Activated CD8-positive, alpha-beta memory T cell treated with anti-CD3 and anti-CD28 coated beads, Interleukin-2, amount 50 U/mL, for 1 hour (primary cell): ENCODE data around the gene ECSCR.
A peak's percentile ranks its signal among the peaks of the same experiment; 100 is the strongest.

ENCODE experiments used
- DNase-seq: peaks from one replicate; pipeline ENCODE4 v3.0.0-alpha.2; 2020; ENCODE audit errors: extremely low read depth

ECSCR gene

DNA sequence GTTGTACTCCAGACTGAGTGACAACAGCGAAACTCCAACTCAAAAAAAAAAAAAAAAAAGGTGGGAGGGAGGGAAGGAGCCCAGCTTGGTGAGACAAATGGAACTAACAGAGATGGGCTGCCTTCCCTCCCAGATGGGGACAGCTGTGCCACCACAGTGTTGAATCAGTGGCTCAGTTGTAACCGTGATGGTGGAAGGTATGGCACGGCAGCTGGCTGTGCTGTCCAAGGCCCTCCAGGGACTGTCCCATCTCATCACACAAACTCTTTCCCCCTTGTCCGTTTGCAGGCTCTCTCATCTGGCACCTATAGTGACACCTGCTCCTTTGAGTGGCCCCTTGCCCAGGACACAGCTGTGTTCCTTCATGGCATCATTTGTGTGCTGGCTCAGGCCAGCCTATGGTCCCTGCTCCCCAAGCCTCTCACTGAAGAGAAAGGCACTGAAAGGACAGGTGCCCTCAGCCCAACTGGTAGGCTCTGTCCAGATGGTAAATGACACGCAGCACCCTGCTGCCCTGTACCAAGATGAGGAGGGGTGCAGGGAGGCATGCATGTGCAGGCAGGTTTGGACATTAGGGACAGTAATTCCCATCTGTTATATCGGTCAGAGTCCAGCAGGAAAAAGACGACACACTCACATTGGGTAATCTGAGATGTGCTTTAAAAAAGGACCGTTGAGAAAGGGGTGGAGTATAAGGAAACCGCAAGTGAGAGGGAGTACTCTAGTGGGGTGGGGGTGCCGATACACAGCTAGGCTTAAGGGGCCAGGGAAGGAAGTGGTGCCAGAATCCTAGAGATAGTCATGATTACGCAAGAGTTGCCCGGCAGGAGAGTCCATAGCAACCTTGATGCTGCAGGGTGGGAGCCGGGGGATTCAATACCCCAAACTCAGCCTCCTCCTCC is 12.6 kb upstream of the ECSCR start:
- no peak for DNase-seq

DNA sequence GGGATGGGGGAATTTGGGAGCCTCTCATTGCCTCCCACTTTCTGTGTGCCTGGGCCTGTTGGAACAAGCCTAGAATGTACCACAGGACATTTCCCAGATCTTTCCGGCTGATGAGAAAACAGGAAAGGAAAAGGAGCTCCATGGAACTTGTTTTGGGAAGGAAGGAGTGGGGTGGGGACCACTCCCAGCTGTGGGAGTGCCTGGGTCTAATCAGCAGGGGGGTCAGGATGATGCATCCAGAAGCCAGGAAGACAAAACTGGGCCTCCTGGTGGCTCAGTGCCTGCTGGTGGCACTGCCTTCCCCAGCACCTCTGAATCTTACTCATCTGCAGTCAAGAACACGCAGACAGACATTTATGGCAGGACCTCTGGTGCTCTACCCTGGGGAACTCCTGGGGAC is 11.0 kb upstream of the ECSCR start:
- no peak for DNase-seq

DNA sequence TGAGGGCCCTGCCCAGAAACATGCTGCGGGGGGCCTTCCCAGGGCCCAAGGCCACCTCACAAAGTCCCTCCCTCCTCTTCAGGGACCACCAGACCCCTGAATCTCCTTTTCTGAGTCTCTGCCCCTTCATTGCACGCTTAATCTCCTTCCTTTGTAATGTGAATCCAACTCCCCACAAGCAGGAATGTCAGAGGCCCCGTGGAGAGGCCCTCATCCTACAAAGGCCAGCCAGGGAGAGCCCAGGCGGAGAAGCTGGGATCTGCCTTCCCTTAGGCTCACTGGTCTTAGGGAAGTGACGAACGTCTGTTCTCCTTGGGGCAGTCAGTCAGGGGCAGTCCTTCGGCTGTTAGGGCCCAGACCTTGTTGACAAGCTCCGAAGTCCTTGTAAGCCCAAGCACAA is 10.6 kb upstream of the ECSCR start:
- DNase-seq: no peak

DNA sequence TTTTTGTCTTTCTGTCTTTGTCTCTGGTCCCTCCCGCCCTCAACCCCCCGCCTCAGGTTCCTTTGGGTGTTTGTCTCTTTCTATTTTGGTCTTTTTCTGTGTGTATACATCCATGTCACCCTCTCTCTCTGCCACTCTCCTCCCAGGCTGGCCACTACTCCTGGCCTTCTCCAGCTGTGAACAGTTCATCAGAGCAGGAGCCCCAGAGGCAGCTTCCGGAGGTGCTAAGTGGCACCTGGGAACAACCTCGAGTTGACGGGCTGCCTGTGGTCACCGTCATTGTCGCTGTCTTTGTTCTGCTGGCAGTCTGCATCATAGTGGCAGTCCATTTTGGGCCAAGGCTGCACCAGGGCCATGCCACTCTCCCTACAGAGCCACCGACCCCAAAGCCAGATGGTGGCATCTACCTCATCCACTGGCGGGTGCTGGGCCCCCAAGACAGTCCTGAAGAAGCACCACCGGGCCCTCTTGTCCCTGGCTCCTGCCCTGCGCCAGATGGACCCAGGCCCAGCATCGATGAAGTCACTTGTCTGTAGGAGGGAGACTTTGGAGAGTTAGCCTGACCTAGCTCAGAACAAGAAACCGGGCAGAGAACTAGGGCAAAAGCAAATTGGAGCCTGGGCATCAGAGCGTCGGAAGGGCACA is 10.0 kb upstream of the ECSCR start:
- DNase-seq: no peak

DNA sequence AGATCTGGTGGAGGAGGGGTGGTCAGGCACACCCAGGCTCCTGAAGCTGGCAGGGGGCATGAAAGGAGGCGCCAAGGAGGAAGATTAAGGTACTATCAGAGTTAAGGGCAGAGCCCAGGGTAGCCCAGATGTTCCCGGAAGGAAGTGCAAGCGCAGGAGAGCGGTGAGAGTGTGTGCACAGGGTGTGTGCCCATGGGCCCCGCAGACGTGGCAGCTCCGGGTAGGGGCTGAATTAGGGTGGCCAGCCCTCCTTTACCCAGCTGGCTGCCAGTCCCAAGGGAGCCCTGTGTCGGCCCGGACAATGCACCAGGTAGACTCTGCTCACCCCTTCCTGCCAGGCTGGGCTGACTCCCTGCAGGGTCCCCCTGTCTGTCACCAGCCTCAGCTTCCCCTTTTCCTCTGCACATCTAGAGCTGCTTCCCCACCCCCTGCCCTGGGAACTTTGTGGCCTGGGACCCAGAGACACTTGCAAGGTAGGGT is 8.3 kb upstream of the ECSCR start, which contains the start of gene SMIM33:
Gene SMIM33 (plus strand): TSS at position 184 of the 480 bp plus-strand sequence. CDS start 118 bp downstream, at position 302.
- DNase-seq: no peak

DNA sequence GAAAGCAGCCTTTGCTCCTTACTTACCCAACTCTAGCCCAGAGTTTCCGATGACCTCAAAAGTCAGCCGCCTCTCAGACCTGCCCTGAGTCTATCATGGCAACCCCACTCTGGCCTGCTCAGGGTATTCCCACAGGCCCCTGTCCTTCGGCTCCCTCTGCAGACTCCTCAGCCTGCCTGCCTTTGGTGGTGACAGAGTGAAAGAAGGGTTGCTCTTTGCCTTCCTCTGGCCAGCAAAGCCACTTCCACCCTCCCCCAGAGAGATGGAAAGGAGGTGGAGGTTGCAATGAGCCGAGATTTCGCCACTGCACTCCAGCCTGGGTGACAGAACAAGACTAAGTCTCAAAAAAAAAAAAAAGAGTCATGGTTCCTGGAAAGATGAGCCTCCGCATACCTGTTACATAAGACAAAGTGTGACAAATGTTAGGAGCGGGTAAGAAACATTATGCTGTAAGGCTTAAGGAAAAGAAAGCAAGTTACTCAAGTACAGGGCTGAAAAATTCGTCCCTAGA is 5.9 kb upstream of the ECSCR start:
- no peak for DNase-seq

DNA sequence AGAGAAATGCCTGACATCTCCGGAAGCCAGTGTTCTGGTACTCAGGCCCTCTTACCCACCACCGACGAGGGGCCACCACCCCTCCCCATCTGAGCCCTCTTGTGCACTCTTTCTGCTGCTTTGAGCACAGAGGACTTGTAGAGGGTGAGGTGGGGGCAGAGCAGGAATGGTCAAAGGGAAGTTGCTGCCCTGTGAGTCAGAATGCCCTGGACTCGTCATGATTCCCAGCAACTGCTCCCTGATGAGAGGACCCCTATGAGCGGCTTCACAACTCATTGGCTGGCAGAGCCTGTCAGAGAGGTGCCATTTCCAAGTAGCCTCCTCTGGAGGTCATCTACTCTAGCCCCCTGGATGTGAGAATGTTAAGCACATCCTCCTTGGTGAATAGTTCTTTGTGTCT is 845 bp downstream of the ECSCR start:
- DNase-seq: no peak

DNA sequence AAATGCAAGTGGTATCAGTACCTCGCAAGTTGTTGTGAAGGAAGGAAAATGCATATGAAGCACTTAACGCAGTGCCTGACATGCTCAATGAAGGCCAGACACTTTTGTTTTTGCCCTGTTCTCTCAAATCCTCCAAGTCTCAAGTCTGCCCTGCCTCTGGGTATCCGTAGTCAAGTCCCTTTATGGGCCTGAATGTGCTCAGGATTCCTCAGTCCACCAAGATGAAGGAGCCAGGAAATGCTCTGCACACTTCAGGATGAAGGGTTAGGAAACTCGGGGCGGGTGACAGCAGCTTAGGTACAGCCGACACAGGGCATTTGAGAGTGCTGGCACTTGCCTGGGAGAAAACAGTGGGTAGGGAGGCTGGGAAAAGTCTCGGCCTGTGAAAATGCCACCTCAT is 1.4 kb downstream of the ECSCR start:
- DNase-seq: no peak

DNA sequence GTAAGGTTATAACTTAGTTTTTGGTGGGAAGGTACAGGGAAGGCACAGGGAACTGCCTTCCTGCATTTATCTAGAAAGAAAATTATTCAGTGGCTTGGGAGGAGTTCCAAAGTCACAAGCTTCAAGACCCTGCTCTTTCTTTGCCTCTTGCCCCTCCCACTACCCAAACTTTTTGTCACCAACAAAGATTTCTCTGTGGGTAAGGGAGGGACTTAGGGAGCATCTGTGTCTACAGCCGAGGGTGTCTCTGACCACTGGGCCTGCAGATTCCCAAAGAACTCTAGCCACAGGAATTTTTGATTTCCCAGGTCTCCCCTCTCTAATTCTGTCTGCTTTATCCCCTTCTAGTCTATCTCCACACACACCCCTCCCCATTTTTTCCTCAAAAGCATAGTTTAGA is 2.1 kb downstream of the ECSCR start:
- DNase-seq: no peak

DNA sequence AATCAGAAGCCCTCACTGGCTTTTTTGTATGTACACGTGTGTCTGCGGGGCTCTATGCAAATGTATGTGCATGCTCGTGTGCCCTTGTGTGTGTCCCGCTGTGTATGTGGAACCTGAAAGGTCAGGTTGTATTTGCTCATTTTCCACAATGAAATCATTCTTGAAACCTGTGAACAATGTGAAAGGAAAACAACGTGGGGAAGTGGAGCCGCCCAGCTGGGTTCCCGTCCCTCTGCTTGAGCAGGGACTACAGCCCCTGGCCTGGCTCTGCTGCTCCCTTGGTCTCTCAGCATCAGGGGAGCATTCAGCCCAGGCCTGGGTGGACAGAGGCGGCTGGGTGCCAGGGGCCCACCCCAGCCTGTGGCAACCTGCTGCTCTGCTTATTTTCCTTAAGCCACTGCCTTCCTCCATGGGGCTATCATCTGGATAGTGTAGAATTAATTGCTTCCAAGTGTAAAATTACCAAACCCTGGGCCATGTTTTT is 3.0 kb downstream of the ECSCR start:
- no peak for DNase-seq

DNA sequence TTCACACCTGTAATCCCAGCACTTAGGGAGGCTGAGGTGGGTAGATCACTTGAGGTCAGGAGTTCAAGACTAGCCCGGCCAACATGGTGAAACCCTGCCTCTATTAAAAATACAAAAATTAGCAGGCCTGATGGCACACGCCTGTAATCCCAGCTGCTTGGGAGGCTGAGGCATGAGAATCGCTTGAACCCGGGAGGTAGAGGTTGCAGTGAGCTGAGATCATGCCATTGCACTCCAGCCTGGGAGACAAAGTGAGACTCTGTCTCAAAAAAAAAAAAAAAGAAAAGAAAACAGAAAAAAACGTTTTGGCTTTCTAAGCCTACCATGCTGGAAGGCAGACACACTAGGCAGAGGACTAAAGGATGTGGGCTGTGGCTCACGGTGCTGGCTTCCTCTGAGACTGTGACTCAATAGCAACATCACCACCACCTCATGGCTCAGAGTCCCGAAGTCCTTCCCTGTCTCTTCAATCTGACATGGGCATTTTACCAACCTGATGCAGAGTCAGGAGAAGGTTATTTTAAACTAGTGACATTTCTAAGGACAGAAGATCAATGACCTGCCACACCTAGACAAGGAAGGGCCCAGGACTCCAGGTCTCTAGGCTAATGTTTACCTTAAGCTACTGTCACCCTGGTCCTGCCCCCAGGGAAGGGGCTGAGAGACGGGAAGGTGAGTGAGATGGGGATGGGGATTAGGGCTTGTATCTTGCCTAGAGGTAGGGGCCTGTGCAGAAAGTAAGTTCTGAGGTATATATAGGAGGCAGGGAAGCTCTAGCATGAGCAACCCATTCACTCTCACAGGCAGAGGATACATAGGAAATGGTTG is 3.7 kb downstream of the ECSCR start:
- DNase-seq: peak; percentile 60

DNA sequence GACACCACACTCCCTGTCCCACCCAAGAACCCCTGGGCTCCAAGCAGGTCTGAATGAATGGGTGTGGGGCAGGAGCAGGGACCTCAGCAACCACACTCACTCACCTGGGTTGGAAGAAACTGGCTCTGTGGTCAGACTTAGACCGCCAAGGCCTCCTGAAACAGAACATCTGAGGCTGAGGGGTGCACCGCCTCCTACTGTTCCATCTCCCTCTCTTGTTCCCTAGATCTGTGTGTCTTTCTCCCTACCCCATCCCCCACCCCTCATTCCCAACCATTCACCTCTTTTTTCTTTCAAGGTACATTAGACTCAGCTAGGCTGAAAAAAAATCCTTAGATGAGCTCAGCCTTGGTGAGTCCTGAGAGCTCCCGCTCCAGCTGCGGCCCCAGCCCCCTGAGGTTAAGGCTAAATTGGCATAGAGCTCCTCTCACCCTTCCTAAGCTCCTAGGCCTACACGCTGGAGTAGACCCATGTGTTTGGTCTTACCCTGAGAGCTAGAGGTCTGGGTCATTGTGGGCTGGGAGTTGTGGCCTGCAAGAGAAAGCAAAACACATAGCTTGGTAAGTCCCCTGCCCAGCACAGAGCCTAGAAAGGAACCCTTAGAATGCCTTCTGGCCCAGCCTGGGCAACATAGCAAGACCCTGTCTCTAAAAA is 4.8 kb downstream of the ECSCR start:
- DNase-seq: no peak

DNA sequence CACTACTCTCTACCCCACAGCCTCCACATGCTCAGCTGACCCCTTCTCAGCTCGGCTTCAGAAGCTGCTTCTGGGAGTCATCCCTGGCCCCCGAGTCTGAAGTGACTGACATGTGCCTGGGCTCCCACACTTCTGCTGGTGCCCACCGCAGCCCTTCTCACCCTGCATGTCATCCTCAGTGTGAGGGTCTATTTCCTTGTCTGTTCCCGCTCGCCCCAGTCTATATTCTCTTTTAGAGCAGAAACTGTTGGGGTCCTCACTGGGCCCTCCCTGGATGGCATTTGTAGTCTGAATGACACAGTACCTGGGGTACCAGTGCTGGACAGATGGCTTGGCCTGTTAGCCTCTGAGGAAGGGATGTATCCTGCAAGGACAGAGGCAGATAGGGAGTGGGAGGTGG is 5.3 kb downstream of the ECSCR start:
- no peak for DNase-seq

DNA sequence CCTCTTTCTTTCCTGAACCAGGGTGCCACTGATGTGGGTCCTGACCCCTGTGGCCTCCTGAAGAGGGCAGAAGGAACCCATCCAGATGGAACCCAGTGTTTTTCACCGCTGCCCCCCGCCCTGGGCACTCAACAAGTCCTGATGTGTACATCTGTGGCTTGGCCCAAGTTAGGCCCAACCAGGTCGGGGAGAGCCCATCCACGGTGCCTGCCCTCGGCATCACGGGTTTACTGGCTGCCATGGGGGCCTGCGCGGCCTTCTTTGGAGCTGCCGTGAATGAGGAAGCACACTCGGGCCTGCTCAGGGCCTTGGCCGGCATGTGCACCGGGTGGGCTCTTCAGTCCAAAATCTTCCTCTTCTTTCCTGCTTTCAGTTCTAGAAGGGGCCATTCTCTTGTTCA is 5.8 kb downstream of the ECSCR start:
- DNase-seq: no peak

DNA sequence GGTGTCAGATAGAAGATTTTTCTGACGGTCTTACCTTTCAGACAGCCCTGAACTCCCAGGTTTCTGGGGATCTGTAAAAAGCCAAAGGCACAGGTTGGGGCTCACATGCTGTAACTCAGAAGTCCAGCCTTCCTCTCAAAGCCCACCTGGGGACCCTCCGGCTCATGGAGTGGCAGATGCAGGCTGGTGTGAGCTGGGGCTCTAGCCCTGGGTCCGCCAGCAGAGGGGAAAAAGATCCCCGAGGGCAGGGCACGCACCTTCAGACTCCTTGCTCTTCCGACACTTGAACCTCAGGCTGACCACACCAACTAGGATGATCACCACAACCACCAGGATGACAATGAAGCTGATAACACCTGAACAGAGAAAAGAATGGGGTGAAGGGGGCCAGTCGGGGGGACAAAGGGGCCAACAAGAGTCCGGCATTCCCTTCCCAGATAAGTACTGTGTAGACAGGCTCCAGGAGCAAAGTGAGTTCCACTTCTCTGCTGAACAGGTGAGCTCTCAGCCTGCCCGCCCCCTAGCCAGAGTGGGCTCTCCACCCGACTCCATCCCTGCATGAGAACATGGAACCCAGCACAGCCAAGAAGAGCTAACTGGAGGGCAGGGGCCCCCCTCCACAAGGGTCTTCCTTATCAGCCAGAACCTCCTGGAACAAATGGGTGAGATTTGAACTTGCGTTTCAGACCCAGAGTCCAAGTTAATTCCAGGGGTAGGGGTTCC is 7.8 kb downstream of the ECSCR start:
- DNase-seq: no peak

DNA sequence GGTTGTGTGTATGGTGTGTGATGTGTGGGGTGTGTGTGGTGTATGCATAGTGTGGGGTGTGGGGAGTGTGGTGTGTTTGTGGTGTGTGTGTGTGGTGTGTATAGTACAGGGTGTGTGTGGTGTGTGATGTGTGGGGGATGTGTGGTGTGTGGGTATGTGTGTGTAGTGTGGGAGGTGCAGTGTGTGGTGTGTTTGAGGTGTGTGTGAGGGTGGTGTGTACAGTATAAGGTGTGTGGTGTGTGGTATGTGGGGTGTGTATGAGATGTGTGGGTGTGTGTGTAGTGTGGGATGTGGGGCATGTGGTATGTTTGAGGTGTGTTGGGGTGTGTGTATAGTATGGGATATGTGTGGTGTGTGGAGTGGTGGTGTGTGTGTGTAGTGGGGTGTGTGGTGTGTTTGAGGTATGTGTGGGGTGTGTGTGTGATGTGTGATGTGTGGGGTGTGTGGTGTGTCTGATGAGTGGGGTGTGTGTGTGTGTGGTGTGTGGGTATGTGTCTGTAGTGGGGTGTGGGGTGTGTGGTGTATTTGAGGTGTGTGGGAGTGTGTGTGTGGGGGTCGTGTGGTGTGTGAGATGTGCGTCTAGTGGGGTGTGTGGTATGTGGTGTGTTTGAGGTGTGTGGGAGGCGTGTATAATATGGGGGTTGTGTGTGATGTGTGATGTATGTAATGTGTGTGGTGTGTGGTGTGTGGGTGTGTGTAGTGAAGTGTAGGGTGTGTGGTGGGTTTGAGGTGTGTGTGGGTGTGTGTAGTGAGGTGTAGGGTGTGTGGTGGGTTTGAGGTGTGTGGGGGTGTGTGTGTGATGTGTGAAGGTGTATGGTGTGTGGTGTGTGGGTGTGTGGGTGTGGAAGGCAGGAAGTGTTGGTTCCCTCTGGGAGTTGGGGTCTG is 8.6 kb downstream of the ECSCR start:
- no peak for DNase-seq

DNA sequence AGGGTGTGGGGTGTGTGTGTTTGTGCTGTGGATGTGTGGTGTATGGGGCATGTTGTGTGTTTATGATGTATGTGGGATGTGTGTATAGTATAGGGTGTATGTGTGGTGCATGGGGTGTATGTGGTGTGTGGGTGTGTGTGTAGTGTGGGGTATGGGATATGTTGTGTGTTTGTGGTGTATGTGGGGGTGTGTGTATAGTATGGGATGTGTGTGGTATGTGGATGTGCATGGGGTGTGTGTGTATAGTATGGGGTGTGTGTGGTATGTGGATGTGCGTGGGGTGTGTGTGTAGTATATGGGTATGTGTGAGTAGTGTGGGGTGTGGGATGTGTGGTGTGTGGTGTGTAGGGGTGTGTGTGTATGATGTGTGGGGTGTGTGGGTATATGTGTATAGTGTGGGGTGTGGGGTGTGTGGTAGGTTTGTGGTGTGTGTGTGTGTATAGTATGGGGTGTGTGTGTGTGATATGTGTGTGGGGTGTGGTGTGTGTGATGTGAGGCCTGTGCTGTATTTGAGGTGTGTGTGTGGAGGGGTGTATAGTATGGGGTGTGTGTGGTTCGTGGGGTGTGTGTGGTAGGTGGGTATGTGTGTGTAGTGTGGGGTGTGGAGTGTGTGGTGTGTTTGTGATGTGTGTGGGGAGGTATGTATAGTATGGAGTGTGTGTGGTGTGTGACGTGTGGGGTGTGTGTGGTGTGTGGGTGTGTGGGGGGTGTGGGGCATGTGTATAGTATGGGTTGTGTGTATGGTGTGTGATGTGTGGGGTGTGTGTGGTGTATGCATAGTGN is 10.5 kb downstream of the ECSCR start:
- no peak for DNase-seq

DNA sequence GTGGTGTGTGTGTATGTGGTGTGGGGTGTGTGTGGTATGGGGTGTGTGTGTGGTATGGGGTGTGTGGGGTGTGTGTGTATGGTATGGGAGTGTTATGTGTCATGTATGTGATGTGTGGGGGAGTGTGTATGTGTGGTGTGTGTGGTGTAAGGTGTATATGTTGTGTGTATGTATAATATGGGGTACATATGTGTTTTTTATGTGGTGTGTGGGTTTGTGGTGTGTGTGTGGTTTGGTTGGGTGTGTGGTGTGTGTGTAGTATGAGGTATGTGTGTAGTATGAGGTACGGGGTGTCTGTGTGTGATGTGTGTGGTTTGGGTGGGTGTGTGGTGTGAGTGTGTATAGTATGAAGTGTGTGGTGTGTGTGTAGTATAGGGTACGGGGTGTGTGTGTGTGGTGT is 11.4 kb downstream of the ECSCR start:
- DNase-seq: no peak
